Keratinocyte (primary cell): Measurements from ENCODE around the gene FERMT3. TPM values are rescaled to one million over a fixed set of nuclear protein-coding genes. Genes with fewer than 3 reads are reported as not detected.

ENCODE experiments used
- DNase-seq: peaks from one replicate; pipeline ENCODE4 v3.0.0-alpha.2; 2011; ENCODE audit warnings: low read depth, missing footprints, low spot score
- FAIRE-seq: peaks from 2 replicates; lab custom pipeline; 2011; peaks lifted over from hg19 to GRCh38; lab: Jason Lieb, UNC
- H2AFZ ChIP-seq: 2 replicates; pipeline ENCODE4 v1.6.0; 2012; ENCODE audit warnings: low read length, control low read depth, inconsistent platforms; ENCODE audit not compliant: control insufficient read depth
- H3K27ac ChIP-seq: 2 replicates; pipeline ENCODE4 v1.5.1; 2011; ENCODE audit warnings: low read length; ENCODE audit not compliant: control insufficient read depth, insufficient read depth
- H3K27me3 ChIP-seq: 3 replicates; pipeline ENCODE4 v1.6.0; 2011; ENCODE audit warnings: low read length; ENCODE audit not compliant: control insufficient read depth, insufficient read depth; ENCODE audit errors: extremely low read depth
- H3K36me3 ChIP-seq, 2 experiments: 2 replicates in 1 of 2; 3 replicates in 1 of 2; pipeline ENCODE4 v1.5.1; 2011; ENCODE audit warnings: low read length in 2 of 2, mild to moderate bottlenecking in 1 of 2; ENCODE audit not compliant: control insufficient read depth in 2 of 2, insufficient read depth in 2 of 2; ENCODE audit errors: extremely low read depth in 1 of 2
- H3K4me1 ChIP-seq: 3 replicates; pipeline ENCODE4 v1.5.1; 2011; ENCODE audit warnings: low read length; ENCODE audit not compliant: control insufficient read depth, insufficient read depth; ENCODE audit errors: extremely low read depth
- H3K4me2 ChIP-seq: 3 replicates; pipeline ENCODE4 v1.6.0; 2011; ENCODE audit warnings: low read depth, low read length; ENCODE audit not compliant: control insufficient read depth, insufficient read depth; ENCODE audit errors: extremely low read depth
- H3K4me3 ChIP-seq, 3 experiments: fragments of 200-600 bp in 1 of 3; sonication (generic) in 1 of 3; 2 replicates in 2 of 3; 3 replicates in 1 of 3; pipeline ENCODE4 v1.5.1; 2011 to 2016; ENCODE audit warnings: low read length in 3 of 3, mild to moderate bottlenecking in 3 of 3, control low read depth in 2 of 3, inconsistent platforms in 1 of 3, low read depth in 1 of 3, mixed read lengths in 1 of 3, mixed run types in 1 of 3, moderate library complexity in 1 of 3; ENCODE audit not compliant: control insufficient read depth in 2 of 3, insufficient read depth in 2 of 3; ENCODE audit errors: extremely low read depth in 1 of 3
- H3K79me2 ChIP-seq: 2 replicates; pipeline ENCODE4 v1.6.0; 2012; ENCODE audit warnings: low read length; ENCODE audit not compliant: control insufficient read depth, insufficient read depth
- H3K9ac ChIP-seq: 3 replicates; pipeline ENCODE4 v1.6.0; 2011; ENCODE audit warnings: low read length; ENCODE audit not compliant: control insufficient read depth, insufficient read depth; ENCODE audit errors: extremely low read depth
- H3K9me1 ChIP-seq: 3 replicates; pipeline ENCODE4 v1.6.0; 2011; ENCODE audit warnings: low read length; ENCODE audit not compliant: control insufficient read depth, insufficient read depth; ENCODE audit errors: extremely low read depth
- H3K9me3 ChIP-seq: 2 replicates; pipeline ENCODE4 v1.5.1; 2012; ENCODE audit warnings: low read depth, low read length; ENCODE audit not compliant: control insufficient read depth
- H4K20me1 ChIP-seq: 3 replicates; pipeline ENCODE4 v1.6.0; 2011; ENCODE audit warnings: low read length; ENCODE audit not compliant: control insufficient read depth, insufficient read depth; ENCODE audit errors: extremely low read depth
- CTCF ChIP-seq, 3 experiments: IDR thresholded peaks in 1 of 3; conservative IDR thresholded peaks in 1 of 3; optimal IDR thresholded peaks in 1 of 3; 2 replicates in 2 of 3; 3 replicates in 1 of 3; pipeline versions ENCODE3 to v1.5.1; 2011; ENCODE audit warnings: low read length in 3 of 3, mild to moderate bottlenecking in 3 of 3, moderate library complexity in 2 of 3, control low read depth in 1 of 3, inconsistent platforms in 1 of 3; ENCODE audit not compliant: insufficient read depth in 2 of 3; ENCODE audit errors: extremely low read depth in 1 of 3
- EZH2 ChIP-seq: IDR thresholded peaks from one replicate; pipeline ENCODE4 v1.6.1; 2012; ENCODE audit warnings: inconsistent platforms, mild to moderate bottlenecking, low read length, moderate library complexity
- dilution Hi-C: fragments of 300-500 bp; cut with MboI; formaldehyde crosslinking; loops from one replicate; pipeline ENCODE4 v1.7.0; 2020; ENCODE audit warnings: low sequenced_read_pairs; ENCODE audit not compliant: extremely low pct_ligation_motif_present
- polyA plus RNA-seq, 5 experiments: library from polyadenylated mRNA; depleted of rRNA in 3 of 5; stranded (reverse) in 3 of 5; stranded (forward) in 1 of 5; unstranded in 1 of 5; fragments of >200 nt; gene quantifications; 1 replicate in 1 of 5; 2 replicates in 3 of 5; 3 replicates in 1 of 5; pipeline versions ENCODE4 v1.2.1 to v1.2.3, GENCODE V29; 2011 to 2012; ENCODE audit warnings: missing spikeins in 2 of 5, low read depth in 1 of 5, low replicate concordance in 1 of 5

The FERMT3 gene
- polyA plus RNA-seq, 1 donor (not counting 4 experiments of a cell fraction or from before 2014, with no cell fraction given) = 0.98 TPM

DNA sequence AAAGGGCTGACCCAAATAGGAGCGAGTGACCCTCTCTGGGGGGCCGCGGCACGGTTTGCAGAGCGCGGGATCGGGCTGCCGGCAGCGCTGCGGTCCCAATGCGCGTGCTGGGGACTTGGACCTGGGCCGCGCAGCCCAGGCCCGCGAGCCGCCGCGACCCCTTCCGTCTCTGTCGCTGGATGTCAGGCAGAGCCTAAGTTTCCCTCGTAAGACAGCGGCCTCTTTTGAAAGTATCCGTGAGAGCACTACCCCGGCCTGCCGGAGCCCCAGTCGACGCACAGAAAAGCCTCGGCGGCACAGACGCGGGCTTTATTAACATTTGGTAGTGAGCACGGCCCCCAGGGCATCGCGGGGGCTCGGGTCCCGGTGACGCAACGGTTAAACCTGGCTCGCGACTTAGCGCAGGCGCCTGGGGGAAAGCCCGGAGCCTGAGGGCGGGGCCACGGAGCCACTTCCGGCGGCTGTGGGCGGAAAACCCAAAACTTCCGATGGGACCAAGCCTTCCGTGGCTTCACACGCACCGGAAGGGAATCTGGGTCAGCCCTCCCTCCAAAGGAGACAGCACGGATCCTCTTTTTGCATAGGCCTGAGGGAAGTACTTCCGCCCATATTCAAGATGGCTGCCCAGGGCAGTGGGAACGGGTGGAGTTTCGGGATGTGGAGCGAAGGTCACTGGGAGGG is 63.2 kb downstream of the FERMT3 start:
- Histone ChIP-seq H4K20me1 (no peaks in the 10 kb centered on the region), H3K9ac (peak overlapping the region; percentile 72), H2AFZ (no peak overlapping the region), H3K27me3 (no peaks in the 10 kb centered on the region), H3K79me2 (no peaks in the 10 kb centered on the region), H3K27ac (peak overlapping the region; percentile 78), H3K36me3 (peaks cover 10 to 27% of the 10 kb centered on the region in 2 experiments), H3K4me1 (peaks cover 55% of the 10 kb centered on the region), H3K4me2 (peak overlapping the region; percentile 87), H3K9me3 (no peaks in the 10 kb centered on the region), H3K4me3 (peak overlapping the region; percentile 35 to 76 (median 70)), H3K9me1 (no peaks in the 10 kb centered on the region)
- DNase-seq = peak; percentile 97
- dilution Hi-C loops = no loop called here
- no peak for FAIRE-seq
- TF ChIP-seq EZH2 (no peak), CTCF (optimal IDR thresholded peaks at IDR 0.05 in 1 of 3, IDR thresholded peaks at IDR 0.05 in 1 of 3, conservative IDR thresholded peaks at IDR 0.05 in 1 of 3; ENCODE audit: extremely low read depth in 1 of 3, insufficient read depth in 2 of 3, low read length in 3 of 3) (no peak)

Other genes with a start within 250 kb of the FERMT3 start
- gene COX8A, start 232.1 kb upstream of the FERMT3 start, polyA plus RNA-seq = 159 to 308 TPM (median 242 TPM) in 3 replicates
- 106 to 201 TPM (median 143 TPM) in 3 replicates for gene OTUB1, start 220.3 kb upstream of the FERMT3 start, polyA plus RNA-seq
- gene FLRT1, start 170.8 kb upstream of the FERMT3 start, polyA plus RNA-seq = not detected in 3 replicates
- gene MACROD1, start 40.6 kb upstream of the FERMT3 start, polyA plus RNA-seq = 2.7 to 6.7 TPM (median 4.6 TPM) in 3 replicates
- gene STIP1, start 20.6 kb upstream of the FERMT3 start, polyA plus RNA-seq = 157 to 215 TPM (median 206 TPM) in 3 replicates
- gene TRPT1, start 19.5 kb downstream of the FERMT3 start, polyA plus RNA-seq = 15.5 to 20.3 TPM (median 18.3 TPM) in 3 replicates
- gene NUDT22, start 19.6 kb downstream of the FERMT3 start, polyA plus RNA-seq = 22.6 to 55.6 TPM (median 31.1 TPM) in 3 replicates
- gene DNAJC4, start 23.8 kb downstream of the FERMT3 start, polyA plus RNA-seq = 10.1 to 24.7 TPM (median 12.2 TPM) in 3 replicates
- gene VEGFB, start 27.9 kb downstream of the FERMT3 start, polyA plus RNA-seq = 9.7 to 23.3 TPM (median 10.0 TPM) in 3 replicates
- gene FKBP2, start 34.4 kb downstream of the FERMT3 start, polyA plus RNA-seq = 40.3 to 57.7 TPM (median 51.9 TPM) in 3 replicates
- gene PPP1R14B, start 40.2 kb downstream of the FERMT3 start, polyA plus RNA-seq = 182 to 254 TPM (median 208 TPM) in 3 replicates
- 32.5 to 46.9 TPM (median 42.0 TPM) in 3 replicates for gene PLCB3, start 44.8 kb downstream of the FERMT3 start, polyA plus RNA-seq
- gene BAD, start 77.9 kb downstream of the FERMT3 start, polyA plus RNA-seq = 58.3 to 86.9 TPM (median 61.2 TPM) in 3 replicates
- 6.6 to 11.7 TPM (median 9.8 TPM) in 3 replicates for gene GPR137, start 79.1 kb downstream of the FERMT3 start, polyA plus RNA-seq
- not detected in 3 replicates for gene KCNK4, start 84.6 kb downstream of the FERMT3 start, polyA plus RNA-seq
- gene CATSPERZ, start 93.6 kb downstream of the FERMT3 start, polyA plus RNA-seq = 0.17 to 0.29 TPM (median 0.19 TPM) in 3 replicates
- gene ESRRA, start 98.8 kb downstream of the FERMT3 start, polyA plus RNA-seq = 20.8 to 33.9 TPM (median 25.9 TPM) in 3 replicates
- 238 to 408 TPM (median 297 TPM) in 3 replicates for gene TRMT112, start 110.8 kb downstream of the FERMT3 start, polyA plus RNA-seq
- gene PRDX5, start 111.4 kb downstream of the FERMT3 start, polyA plus RNA-seq = 590 to 817 TPM (median 591 TPM) in 3 replicates
- gene CCDC88B, start 133.5 kb downstream of the FERMT3 start, polyA plus RNA-seq = 2.9 to 5.3 TPM (median 3.7 TPM) in 3 replicates
- 46.5 to 62.7 TPM (median 52.4 TPM) in 3 replicates for gene RPS6KA4, start 152.4 kb downstream of the FERMT3 start, polyA plus RNA-seq